D721Med (cell line): ENCODE measurements around the gene PCDHB5.
"Not testable (repeated sequence)": the region's sequence is repeated elsewhere in the genome, so short reads cannot be mapped to it uniquely, and the experiment has no call there.

ENCODE experiments used
- DNase-seq: peaks from one replicate; pipeline ENCODE4 v3.0.0; 2011; ENCODE audit warnings: low spot score; ENCODE audit not compliant: insufficient read length
- FAIRE-seq: peaks from 2 replicates; lab custom pipeline; 2011; peaks lifted over from hg19 to GRCh38; lab: Jason Lieb, UNC
- CTCF ChIP-seq: IDR thresholded peaks from 2 replicates; pipeline ENCODE4 v1.5.1; 2012; ENCODE audit warnings: mild to moderate bottlenecking, control low read depth; ENCODE audit not compliant: insufficient read depth; ENCODE audit errors: missing control alignments

PCDHB5 gene

GRCh38 chr5:141105350-141105749 is 29.7 kb upstream of the PCDHB5 start:
- FAIRE-seq (no peak), DNase-seq (no peak)
- TF ChIP-seq CTCF: no peak

GRCh38 chr5:141119250-141119649 is 15.8 kb upstream of the PCDHB5 start:
- no peak for TF ChIP-seq CTCF
- DNase-seq: no peak
- no peak for FAIRE-seq

- FAIRE-seq: no peak
- no peak for DNase-seq
- no peak for TF ChIP-seq CTCF
Observed at GRCh38 chr5:141121563-141121962, 13.4 kb upstream of the PCDHB5 start, which contains the start of gene PCDHB4. Gene PCDHB4 (plus strand): TSS chr5:141121818. CDS start chr5:141121999, 181 bp downstream.

- FAIRE-seq (no peak), DNase-seq (no peak)
- TF ChIP-seq CTCF: no peak
Observed at GRCh38 chr5:141121985-141122384, 13.0 kb upstream of the PCDHB5 start.

- not testable (repeated sequence) for DNase-seq, FAIRE-seq
Observed at GRCh38 chr5:141123396-141124135, 11.4 kb upstream of the PCDHB5 start.

- FAIRE-seq (no peak), DNase-seq (no peak)
- no peak for TF ChIP-seq CTCF
Observed at GRCh38 chr5:141127305-141127704, 7.7 kb upstream of the PCDHB5 start.

- FAIRE-seq (no peak), DNase-seq (no peak)
- no peak for TF ChIP-seq CTCF
Observed at GRCh38 chr5:141135718-141136266, 786 bp downstream of the PCDHB5 start.

- not testable (repeated sequence) for DNase-seq, FAIRE-seq
Observed at GRCh38 chr5:141137346-141137745, 2.3 kb downstream of the PCDHB5 start.
